ENCODE data around the gene PDZRN4.

Gene PDZRN4

GRCh38 chr12:41485203-41485602 lies 297.1 kb downstream of the PDZRN4 start:
- H3K9me3 ChIP-seq (ENCODE audit: control insufficient read depth, insufficient read depth, low read length) = no peaks in the 10 kb centered on the region
- no peak overlapping the region for H3K9ac ChIP-seq (ENCODE audit: low read depth, low read length)
- no peaks in the 10 kb centered on the region for H3K4me1 ChIP-seq (ENCODE audit: insufficient read depth, low read length)
- H3K36me3 ChIP-seq (ENCODE audit: insufficient read depth, low read length) = no peaks in the 10 kb centered on the region

- no peaks in the 10 kb centered on the region for H3K9me3 ChIP-seq (ENCODE audit: control insufficient read depth, insufficient read depth, low read length)
Observed at GRCh38 chr12:41486718-41487117, 298.6 kb downstream of the PDZRN4 start.

GRCh38 chr12:41496009-41496408 lies 307.9 kb downstream of the PDZRN4 start:
- Histone ChIP-seq H3K9me3 (ENCODE audit: control insufficient read depth, insufficient read depth, low read length) (no peaks in the 10 kb centered on the region), H3K4me1 (ENCODE audit: insufficient read depth, low read length) (peaks cover 6% of the 10 kb centered on the region; the same call in 1 of the 2 replicates), H3K9ac (ENCODE audit: low read depth, low read length) (no peak overlapping the region), H3K36me3 (ENCODE audit: insufficient read depth, low read length) (no peaks in the 10 kb centered on the region)

More at GRCh38 chr12:41486718-41487117, 298.6 kb downstream of the PDZRN4 start:
- no peaks in the 10 kb centered on the region for H3K4me1 ChIP-seq (ENCODE audit: insufficient read depth, low read length)
- no peaks in the 10 kb centered on the region for H3K36me3 ChIP-seq (ENCODE audit: insufficient read depth, low read length)
- H3K9ac ChIP-seq (ENCODE audit: low read depth, low read length) = no peak overlapping the region

- no peaks in the 10 kb centered on the region for H3K9me3 ChIP-seq (ENCODE audit: control insufficient read depth, insufficient read depth, low read length)
- no peaks in the 10 kb centered on the region for H3K36me3 ChIP-seq (ENCODE audit: insufficient read depth, low read length)
- peaks cover 6% of the 10 kb centered on the region; the same call in 1 of the 2 replicates for H3K4me1 ChIP-seq (ENCODE audit: insufficient read depth, low read length)
- H3K9ac ChIP-seq (ENCODE audit: low read depth, low read length) = no peak overlapping the region
Observed at GRCh38 chr12:41497409-41497808, 309.3 kb downstream of the PDZRN4 start.

GRCh38 chr12:41504976-41505375 lies 316.9 kb downstream of the PDZRN4 start:
- H3K9ac ChIP-seq (ENCODE audit: low read depth, low read length) = no peak overlapping the region
- no peaks in the 10 kb centered on the region; the same call in 1 of the 2 replicates for H3K36me3 ChIP-seq (ENCODE audit: insufficient read depth, low read length)
- no peaks in the 10 kb centered on the region for H3K9me3 ChIP-seq (ENCODE audit: control insufficient read depth, insufficient read depth, low read length)
- H3K4me1 ChIP-seq (ENCODE audit: insufficient read depth, low read length) = no peaks in the 10 kb centered on the region

- Histone ChIP-seq H3K4me1 (ENCODE audit: insufficient read depth, low read length) (no peaks in the 10 kb centered on the region), H3K9me3 (ENCODE audit: control insufficient read depth, insufficient read depth, low read length) (no peaks in the 10 kb centered on the region), H3K36me3 (ENCODE audit: insufficient read depth, low read length) (no peaks in the 10 kb centered on the region; the same call in 1 of the 2 replicates), H3K9ac (ENCODE audit: low read depth, low read length) (no peak overlapping the region)
Observed at GRCh38 chr12:41507286-41507685, 319.2 kb downstream of the PDZRN4 start.

- Histone ChIP-seq H3K9me3 (ENCODE audit: control insufficient read depth, insufficient read depth, low read length) (no peaks in the 10 kb centered on the region), H3K36me3 (ENCODE audit: insufficient read depth, low read length) (no peaks in the 10 kb centered on the region; the same call in 1 of the 2 replicates), H3K4me1 (ENCODE audit: insufficient read depth, low read length) (no peaks in the 10 kb centered on the region; the same call in 1 of the 2 replicates), H3K9ac (ENCODE audit: low read depth, low read length) (no peak overlapping the region)
Observed at GRCh38 chr12:41509271-41510055, 321.3 kb downstream of the PDZRN4 start.

- no peaks in the 10 kb centered on the region for H3K9me3 ChIP-seq (ENCODE audit: control insufficient read depth, insufficient read depth, low read length)
- no peak overlapping the region for H3K9ac ChIP-seq (ENCODE audit: low read depth, low read length)
- no peaks in the 10 kb centered on the region; the same call in 1 of the 2 replicates for H3K4me1 ChIP-seq (ENCODE audit: insufficient read depth, low read length)
- no peaks in the 10 kb centered on the region; the same call in 1 of the 2 replicates for H3K36me3 ChIP-seq (ENCODE audit: insufficient read depth, low read length)
Observed at GRCh38 chr12:41510470-41510869, 322.4 kb downstream of the PDZRN4 start.

GRCh38 chr12:41511247-41511646 lies 323.1 kb downstream of the PDZRN4 start:
- Histone ChIP-seq H3K4me1 (ENCODE audit: insufficient read depth, low read length) (no peaks in the 10 kb centered on the region; the same call in 1 of the 2 replicates), H3K9me3 (ENCODE audit: control insufficient read depth, insufficient read depth, low read length) (no peaks in the 10 kb centered on the region), H3K9ac (ENCODE audit: low read depth, low read length) (no peak overlapping the region), H3K36me3 (ENCODE audit: insufficient read depth, low read length) (no peaks in the 10 kb centered on the region; the same call in 1 of the 2 replicates)

GRCh38 chr12:41512497-41512896 lies 324.4 kb downstream of the PDZRN4 start:
- Histone ChIP-seq H3K4me1 (ENCODE audit: insufficient read depth, low read length) (no peaks in the 10 kb centered on the region; the same call in 1 of the 2 replicates), H3K9me3 (ENCODE audit: control insufficient read depth, insufficient read depth, low read length) (no peaks in the 10 kb centered on the region), H3K9ac (ENCODE audit: low read depth, low read length) (no peak overlapping the region), H3K36me3 (ENCODE audit: insufficient read depth, low read length) (no peaks in the 10 kb centered on the region; the same call in 1 of the 2 replicates)

- Histone ChIP-seq H3K9ac (ENCODE audit: low read depth, low read length) (no peak overlapping the region), H3K9me3 (ENCODE audit: control insufficient read depth, insufficient read depth, low read length) (no peaks in the 10 kb centered on the region), H3K36me3 (ENCODE audit: insufficient read depth, low read length) (no peaks in the 10 kb centered on the region), H3K4me1 (ENCODE audit: insufficient read depth, low read length) (no peaks in the 10 kb centered on the region; the same call in 1 of the 2 replicates)
Observed at GRCh38 chr12:41514021-41514777, 326.1 kb downstream of the PDZRN4 start.

GRCh38 chr12:41514907-41515306 lies 326.8 kb downstream of the PDZRN4 start:
- Histone ChIP-seq H3K36me3 (ENCODE audit: insufficient read depth, low read length) (no peaks in the 10 kb centered on the region), H3K9ac (ENCODE audit: low read depth, low read length) (no peak overlapping the region), H3K9me3 (ENCODE audit: control insufficient read depth, insufficient read depth, low read length) (no peaks in the 10 kb centered on the region), H3K4me1 (ENCODE audit: insufficient read depth, low read length) (no peaks in the 10 kb centered on the region; the same call in 1 of the 2 replicates)

- H3K9me3 ChIP-seq (ENCODE audit: control insufficient read depth, insufficient read depth, low read length) = no peaks in the 10 kb centered on the region
- H3K9ac ChIP-seq (ENCODE audit: low read depth, low read length) = no peak overlapping the region
- H3K4me1 ChIP-seq (ENCODE audit: insufficient read depth, low read length) = no peaks in the 10 kb centered on the region; the same call in 1 of the 2 replicates
- H3K36me3 ChIP-seq (ENCODE audit: insufficient read depth, low read length) = no peaks in the 10 kb centered on the region
Observed at GRCh38 chr12:41515953-41516352, 327.8 kb downstream of the PDZRN4 start.

GRCh38 chr12:41520869-41521268 lies 332.7 kb downstream of the PDZRN4 start:
- Histone ChIP-seq H3K9me3 (ENCODE audit: control insufficient read depth, insufficient read depth, low read length) (no peaks in the 10 kb centered on the region), H3K36me3 (ENCODE audit: insufficient read depth, low read length) (no peaks in the 10 kb centered on the region), H3K9ac (ENCODE audit: low read depth, low read length) (no peak overlapping the region), H3K4me1 (ENCODE audit: insufficient read depth, low read length) (peaks cover 10% of the 10 kb centered on the region; the same call in 1 of the 2 replicates)

Measured in ES-I3 (cell line).